Smooth muscle cell (in vitro differentiated cells): ENCODE results near the gene CTSE. TPM values are rescaled to one million over a fixed set of nuclear protein-coding genes. Genes with fewer than 3 reads are reported as not detected.
"Not testable (repeated sequence)": the region's sequence is repeated elsewhere in the genome, so short reads cannot be mapped to it uniquely, and the experiment has no call there.

ENCODE experiments used
- DNase-seq: peaks from one replicate; lab custom pipeline; 2025; ENCODE audit not compliant: unreplicated experiment; lab: John Stamatoyannopoulos, UW
- H2AFZ ChIP-seq: fragments of 200-600 bp; sonication (generic); 2 replicates; pipeline ENCODE4 v1.6.0; 2016; ENCODE audit warnings: antibody characterized with exemption, low read depth, mild to moderate bottlenecking
- H3F3A ChIP-seq: fragments of 200-600 bp; sonication (generic); 2 replicates; pipeline ENCODE4 v1.6.0; 2017; ENCODE audit warnings: antibody characterized with exemption, low read depth
- H3K27ac ChIP-seq: fragments of 200-600 bp; sonication (generic); 2 replicates; pipeline ENCODE4 v1.5.1; 2016; ENCODE audit warnings: low read depth, mild to moderate bottlenecking
- H3K27me3 ChIP-seq: fragments of 200-600 bp; sonication (generic); 2 replicates; pipeline ENCODE4 v1.6.1; 2016; ENCODE audit warnings: low read depth, mild to moderate bottlenecking
- H3K36me3 ChIP-seq: fragments of 200-600 bp; sonication (generic); 2 replicates; pipeline ENCODE4 v1.5.1; 2016; ENCODE audit warnings: low read depth
- H3K4me1 ChIP-seq: fragments of 200-600 bp; sonication (generic); 2 replicates; pipeline ENCODE4 v1.5.1; 2016; ENCODE audit warnings: low read depth
- H3K4me2 ChIP-seq: fragments of 200-600 bp; sonication (generic); 2 replicates; pipeline ENCODE4 v1.6.0; 2016; ENCODE audit warnings: mild to moderate bottlenecking
- H3K4me3 ChIP-seq: fragments of 200-600 bp; sonication (generic); 2 replicates; pipeline ENCODE4 v1.5.1; 2016; ENCODE audit warnings: mild to moderate bottlenecking
- H3K79me2 ChIP-seq: fragments of 200-600 bp; sonication (generic); 2 replicates; pipeline ENCODE4 v1.6.0; 2016; ENCODE audit warnings: low read depth, mild to moderate bottlenecking
- H3K9ac ChIP-seq: fragments of 200-600 bp; sonication (generic); 2 replicates; pipeline ENCODE4 v1.6.0; 2016; ENCODE audit warnings: low read depth
- H3K9me3 ChIP-seq: fragments of 200-600 bp; sonication (generic); replicated peaks from 2 replicates; pipeline ENCODE4 v1.5.1; 2016; ENCODE audit warnings: low read depth
- H4K20me1 ChIP-seq: fragments of 200-600 bp; sonication (generic); 2 replicates; pipeline ENCODE4 v1.6.0; 2016; ENCODE audit warnings: low read depth
- CTCF ChIP-seq: fragments of 200-600 bp; sonication (generic); IDR thresholded peaks from 2 replicates; pipeline ENCODE4 v1.5.1; 2017; ENCODE audit warnings: borderline replicate concordance, mild to moderate bottlenecking, antibody characterized with exemption; ENCODE audit not compliant: insufficient read depth, poor library complexity, severe bottlenecking
- WGBS: methylation state at CpG from one replicate; pipeline ENCODE4 v1.1.7; 2016; ENCODE audit warnings: low lambda C conversion rate; 5-methylcytosine and 5-hydroxymethylcytosine counted together
- polyA plus RNA-seq: library from polyadenylated mRNA; unstranded; fragments of >200 nt; fragmentation: Nextera tagmentation; extraction: Ambion mirVana; gene quantifications from 2 replicates; pipeline ENCODE4 v1.2.1, GENCODE V29; 2016
- total RNA-seq: library from RNA; depleted of rRNA; stranded (reverse); fragments of >200 nt; gene quantifications from 2 replicates; pipeline ENCODE4 v1.2.3, GENCODE V29; 2014

CTSE gene
- total and polyA plus RNA-seq, 2 experiments from 2014 or later, result not detected

GRCh38 chr1:205998457-205999241, 25.0 kb downstream of the CTSE start:
- H2AFZ ChIP-seq, result no peak overlapping the region
- H3F3A ChIP-seq, result peaks cover 29% of the 10 kb centered on the region
- H3K9me3 ChIP-seq, result no peaks in the 10 kb centered on the region
- no peak overlapping the region for H3K4me3 ChIP-seq
- H4K20me1 ChIP-seq, result peaks cover 3% of the 10 kb centered on the region
- peaks cover 34% of the 10 kb centered on the region for H3K4me1 ChIP-seq
- no peak overlapping the region for H3K9ac ChIP-seq
- peaks cover 16% of the 10 kb centered on the region for H3K79me2 ChIP-seq
- TF ChIP-seq CTCF, result no peak
- 49% methylated on average over 13 of the region's 13 CpGs for WGBS
- DNase-seq, result no peak
- no peak overlapping the region for H3K27ac ChIP-seq
- no peaks in the 10 kb centered on the region for H3K36me3 ChIP-seq
- no peak overlapping the region for H3K4me2 ChIP-seq
- H3K27me3 ChIP-seq, result no peaks in the 10 kb centered on the region

- H3F3A ChIP-seq, result peaks cover 12% of the 10 kb centered on the region
- WGBS, result 94% methylated on average over 1 of the region's 1 CpG
- not testable (repeated sequence) for H3K9me3 ChIP-seq, H3K9ac ChIP-seq, H3K4me2 ChIP-seq, H3K27ac ChIP-seq, H4K20me1 ChIP-seq, H3K4me3 ChIP-seq, DNase-seq, H2AFZ ChIP-seq, H3K27me3 ChIP-seq
- peaks cover 17% of the 10 kb centered on the region for H3K4me1 ChIP-seq
- peaks cover 16% of the 10 kb centered on the region for H3K79me2 ChIP-seq
- H3K36me3 ChIP-seq, result peaks cover 11% of the 10 kb centered on the region
Observed at GRCh38 chr1:205996641-205997040, 27.1 kb downstream of the CTSE start.

- Histone ChIP-seq H3K4me1 (peaks cover 10% of the 10 kb centered on the region), H3K79me2 (peaks cover 7% of the 10 kb centered on the region), H3K36me3 (peaks cover 11% of the 10 kb centered on the region), H2AFZ (no peak overlapping the region), H3K4me2 (no peak overlapping the region), H3K27me3 (no peaks in the 10 kb centered on the region), H3K9ac (no peak overlapping the region), H3K9me3 (no peaks in the 10 kb centered on the region), H3F3A (no peaks in the 10 kb centered on the region), H4K20me1 (no peaks in the 10 kb centered on the region), H3K27ac (no peak overlapping the region), H3K4me3 (no peak overlapping the region)
- DNase-seq, result no peak
- WGBS, result 62% methylated on average over 4 of the region's 4 CpGs
- no peak for TF ChIP-seq CTCF
Observed at GRCh38 chr1:205994346-205994745, 29.3 kb downstream of the CTSE start.

GRCh38 chr1:205993068-205993467, 30.6 kb downstream of the CTSE start:
- no peak overlapping the region for H3K27ac ChIP-seq
- H4K20me1 ChIP-seq, result no peaks in the 10 kb centered on the region
- H3K4me1 ChIP-seq, result peaks cover 1% of the 10 kb centered on the region
- peaks cover 5% of the 10 kb centered on the region for H3K79me2 ChIP-seq
- peaks cover 11% of the 10 kb centered on the region for H3K36me3 ChIP-seq
- no peak overlapping the region for H3K4me2 ChIP-seq
- no peak overlapping the region for H3K9ac ChIP-seq
- DNase-seq, result no peak
- no peak overlapping the region for H3K4me3 ChIP-seq
- H3K9me3 ChIP-seq, result no peaks in the 10 kb centered on the region
- no peak for TF ChIP-seq CTCF
- no peaks in the 10 kb centered on the region for H3K27me3 ChIP-seq
- no peak overlapping the region for H2AFZ ChIP-seq
- H3F3A ChIP-seq, result no peaks in the 10 kb centered on the region
- WGBS, result 96% methylated on average over 1 of the region's 1 CpG
